ENCODE measurements around the gene SIPA1L3.

Gene SIPA1L3

DNA sequence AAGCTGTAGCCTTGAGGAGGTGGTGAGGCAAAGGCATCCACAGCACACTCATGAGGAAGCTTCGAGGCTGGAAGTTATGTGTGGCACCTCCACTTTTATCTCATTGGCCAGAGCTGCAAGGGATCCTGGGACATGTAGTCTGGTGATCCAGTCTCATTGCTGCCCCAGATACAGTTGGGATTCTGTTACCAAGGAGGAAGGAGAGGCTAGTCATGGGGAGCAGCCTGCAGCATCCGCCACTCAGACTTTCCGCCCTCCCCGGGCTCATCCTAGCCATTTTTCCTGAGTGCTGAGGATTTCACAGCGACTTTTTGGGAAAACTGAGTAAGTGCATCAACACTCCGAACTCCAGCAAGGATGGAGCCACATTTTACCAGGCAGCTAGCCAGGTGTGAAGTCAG, 242.7 kb downstream of the SIPA1L3 start:
- no peak for DNase-seq (ENCODE audit: low read depth in 2 of 2)

DNA sequence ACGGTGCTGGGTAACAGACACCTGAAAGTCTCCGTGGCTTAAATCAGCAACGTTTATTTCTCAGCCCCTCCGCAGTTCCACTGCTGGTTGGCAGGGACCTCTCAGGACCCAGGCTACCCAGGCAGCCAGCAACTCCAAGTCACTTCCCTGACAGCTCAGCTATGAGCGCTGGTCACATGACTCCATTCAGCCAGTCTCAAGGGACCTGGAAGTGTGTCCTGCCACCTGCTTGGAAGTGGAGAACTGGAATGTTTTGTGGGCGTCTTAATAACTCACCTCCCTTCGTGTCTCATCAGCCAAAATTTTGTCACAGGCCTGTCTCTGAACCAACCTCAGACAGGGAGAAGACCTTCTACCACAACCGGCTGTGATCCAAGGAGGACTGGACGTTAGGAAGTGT, 244.2 kb downstream of the SIPA1L3 start:
- DNase-seq (ENCODE audit: low read depth in 2 of 2), result no peak

DNA sequence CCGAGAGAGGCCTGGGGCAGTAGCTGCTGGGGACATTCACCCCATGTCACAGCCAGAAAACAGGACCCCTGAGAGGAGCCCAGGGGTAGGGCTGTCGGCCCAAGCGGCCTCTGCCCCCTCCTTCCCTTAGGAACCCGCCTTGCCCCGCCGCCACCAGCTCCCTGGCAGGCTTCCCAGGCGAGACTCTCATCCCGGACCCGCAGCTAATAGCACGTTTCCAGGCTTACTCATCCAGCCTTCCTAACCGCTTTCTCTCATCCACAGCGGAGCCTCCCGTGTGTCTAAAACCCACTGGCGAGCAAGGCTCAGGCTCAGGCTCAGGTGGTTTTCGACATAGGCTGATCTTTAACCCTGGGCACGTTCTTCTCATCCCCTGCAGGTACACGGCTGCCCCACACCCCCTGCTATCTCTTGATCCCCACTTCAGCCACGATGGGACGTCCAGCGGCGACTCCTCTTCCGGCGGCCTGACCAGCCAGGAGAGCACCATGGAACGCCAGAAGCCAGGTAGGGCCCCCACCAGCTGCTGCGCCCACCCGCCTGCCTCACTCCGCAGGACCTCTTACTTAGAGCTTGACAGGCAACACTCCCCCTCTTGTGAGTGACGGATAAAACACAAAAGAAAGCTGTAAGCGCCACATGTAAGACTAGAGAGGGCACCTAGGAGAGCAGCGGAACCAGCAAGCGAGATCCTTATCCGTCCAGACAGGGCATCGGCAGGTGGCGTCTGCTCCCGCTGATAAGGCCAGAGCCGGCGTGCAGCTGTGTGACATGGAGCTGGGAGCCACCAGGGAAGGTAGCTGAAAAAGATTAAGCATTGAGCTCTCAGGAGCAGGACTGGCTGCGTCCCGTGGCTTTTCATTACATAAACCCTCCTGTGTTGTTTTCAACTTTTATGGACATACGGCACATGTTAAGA, 245.7 kb downstream of the SIPA1L3 start:
- DNase-seq (ENCODE audit: low read depth in 2 of 2), result no peak

DNA sequence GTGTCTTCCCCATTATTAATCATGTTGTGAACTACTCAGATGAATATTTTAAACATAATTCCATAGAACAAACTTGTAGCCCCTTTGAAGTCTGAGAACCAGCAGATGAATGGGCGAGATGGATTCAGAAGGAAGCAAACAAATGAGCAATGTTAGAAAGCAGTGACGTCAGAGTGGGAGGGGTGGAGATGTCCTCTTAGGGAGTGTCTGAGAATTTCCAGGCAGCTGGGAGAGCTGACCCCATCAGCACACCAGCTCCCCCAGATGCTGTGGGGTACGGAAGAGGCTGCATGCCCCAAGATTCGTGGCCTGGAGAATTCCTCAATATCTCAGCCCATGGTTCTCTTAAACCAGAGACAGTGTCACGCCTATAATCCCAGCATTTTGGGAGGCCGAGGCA, 248.4 kb downstream of the SIPA1L3 start:
- no peak for DNase-seq (ENCODE audit: low read depth in 2 of 2)

DNA sequence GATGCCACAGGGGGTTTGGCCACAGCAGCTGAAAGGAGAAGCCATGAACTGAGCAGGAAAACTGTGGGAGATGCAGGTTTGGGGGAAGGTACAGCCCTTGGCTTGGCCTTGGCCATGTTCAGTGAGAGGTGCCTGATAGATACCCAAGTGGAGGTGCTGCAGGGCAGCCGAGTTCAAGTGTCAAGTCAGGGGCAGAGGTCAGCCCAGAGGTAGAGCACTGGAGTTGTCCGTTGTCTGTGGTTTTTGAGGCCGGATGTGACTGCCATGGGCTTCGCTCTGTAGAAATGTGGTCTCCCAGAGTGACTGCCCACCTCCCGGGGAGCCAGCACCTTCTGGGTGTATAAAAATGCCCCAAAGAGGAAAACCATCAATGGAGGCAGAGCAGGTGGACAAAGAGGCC, 251.7 kb downstream of the SIPA1L3 start:
- DNase-seq (ENCODE audit: low read depth in 2 of 2), result no peak

DNA sequence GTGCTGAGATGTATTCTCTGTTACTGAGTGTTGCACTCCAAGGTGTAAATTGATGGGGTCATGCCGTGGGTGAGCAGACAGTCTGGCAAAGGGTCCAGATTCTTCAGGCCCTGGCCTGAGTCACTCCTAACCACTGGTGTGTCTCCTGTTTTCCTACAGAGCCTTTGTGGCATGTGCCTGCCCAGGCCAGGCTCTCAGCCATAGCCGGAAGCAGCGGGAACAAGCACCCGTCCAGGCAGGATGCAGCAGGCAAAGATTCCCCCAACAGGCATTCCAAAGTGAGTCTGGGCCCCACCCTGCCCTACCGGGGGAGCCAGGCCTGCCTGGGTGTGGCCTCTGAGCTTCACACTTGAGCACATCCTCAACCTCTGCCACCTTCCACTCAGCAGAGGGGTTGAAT, 255.1 kb downstream of the SIPA1L3 start:
- no peak for DNase-seq (ENCODE audit: low read depth in 2 of 2)

DNA sequence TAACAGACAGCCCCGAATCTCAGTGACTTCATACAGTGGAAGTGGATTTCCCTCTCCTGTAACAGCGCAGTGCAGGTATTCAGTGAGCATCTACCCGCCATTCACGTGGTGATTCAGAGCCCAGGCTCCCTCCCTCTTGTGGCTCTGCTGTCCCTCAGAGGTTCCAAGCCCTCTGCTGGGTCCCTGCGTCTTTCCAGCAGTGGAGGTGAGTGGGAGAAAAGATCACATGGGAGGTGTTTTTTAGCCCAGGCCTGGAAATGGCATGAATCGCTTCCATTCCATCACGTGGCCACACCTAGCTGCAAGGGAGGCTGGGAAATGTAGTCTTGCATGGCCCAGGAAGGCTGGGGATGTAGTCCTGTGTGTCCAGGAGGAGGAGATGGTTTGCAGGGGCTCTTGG, 255.6 kb downstream of the SIPA1L3 start:
- DNase-seq (ENCODE audit: low read depth in 2 of 2), result no peak

DNA sequence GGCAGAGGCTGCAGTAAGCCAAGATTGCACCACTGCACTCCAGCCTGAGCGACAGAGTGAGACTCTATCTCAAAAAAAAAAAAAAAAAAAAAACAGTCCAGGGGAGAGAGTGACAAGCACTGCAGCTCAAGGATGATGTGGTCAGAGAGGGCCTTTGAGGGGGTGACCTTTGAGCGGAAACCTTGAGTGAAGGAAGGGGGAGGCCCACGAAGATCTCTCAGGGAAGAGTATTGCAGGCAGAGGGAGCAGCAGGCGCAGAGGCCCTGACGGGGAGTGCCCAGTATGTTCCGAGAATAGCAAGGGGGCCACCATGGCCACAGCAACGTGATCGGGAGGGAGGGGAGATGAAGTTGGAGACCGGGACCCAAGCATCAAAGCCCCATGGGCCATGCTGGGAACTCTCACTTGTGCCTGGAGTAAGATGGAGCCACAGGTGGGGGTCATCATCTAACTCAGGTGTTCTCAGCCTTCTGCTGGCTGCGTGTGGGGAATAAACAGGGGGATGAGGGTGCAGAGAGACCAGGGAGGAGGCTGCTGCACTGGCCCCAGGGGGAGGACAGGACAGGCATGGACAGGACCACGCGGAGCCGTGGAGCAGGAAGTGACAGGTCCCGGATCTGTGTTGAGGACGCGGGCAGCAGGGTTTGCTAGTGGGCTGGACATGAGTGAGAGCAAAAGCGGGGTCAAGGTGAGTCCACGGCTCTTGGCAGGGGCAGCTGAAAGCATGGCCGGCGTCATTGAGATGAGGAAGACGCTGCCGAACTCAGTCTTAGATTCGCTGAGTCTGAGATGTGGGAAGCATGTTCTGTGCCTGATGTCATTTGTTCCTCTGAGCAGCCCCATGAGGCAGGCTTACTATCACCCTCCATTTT, 256.6 kb downstream of the SIPA1L3 start:
- no peak for DNase-seq (ENCODE audit: low read depth in 2 of 2)

DNA sequence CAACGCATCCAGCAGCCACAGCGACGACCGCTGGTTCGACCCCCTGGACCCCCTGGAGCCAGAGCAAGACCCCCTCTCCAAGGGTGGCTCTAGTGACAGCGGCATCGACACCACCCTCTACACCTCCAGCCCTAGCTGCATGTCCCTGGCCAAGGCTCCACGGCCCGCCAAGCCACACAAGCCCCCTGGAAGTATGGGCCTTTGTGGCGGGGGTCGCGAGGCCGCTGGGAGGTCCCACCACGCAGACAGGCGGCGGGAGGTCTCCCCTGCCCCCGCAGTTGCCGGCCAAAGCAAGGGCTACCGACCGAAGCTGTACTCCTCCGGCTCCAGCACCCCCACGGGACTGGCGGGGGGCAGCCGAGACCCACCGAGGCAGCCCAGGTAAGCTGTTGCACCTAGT, 257.5 kb downstream of the SIPA1L3 start:
- DNase-seq (ENCODE audit: low read depth in 2 of 2), result no peak

DNA sequence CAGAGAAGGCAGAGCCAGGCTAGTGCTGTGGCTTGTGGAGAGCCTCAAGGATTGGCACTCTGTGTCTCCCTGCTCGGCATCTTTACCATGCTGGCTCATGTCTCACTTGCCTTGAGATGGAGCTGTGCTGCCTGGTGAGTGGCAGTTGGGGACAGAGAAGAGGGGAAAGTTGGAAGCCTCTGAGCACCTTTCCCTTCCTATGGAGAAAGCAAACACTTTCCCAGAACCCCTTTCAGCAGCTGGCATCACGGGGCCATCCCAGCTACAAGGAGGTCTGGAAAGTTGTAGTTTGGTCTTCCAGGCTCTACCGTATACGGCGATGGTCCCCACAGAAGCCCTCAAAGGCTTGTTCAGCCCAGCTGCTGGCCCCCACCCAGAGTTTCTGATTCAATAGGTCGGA, 258.3 kb downstream of the SIPA1L3 start:
- no peak for DNase-seq (ENCODE audit: low read depth in 2 of 2)

DNA sequence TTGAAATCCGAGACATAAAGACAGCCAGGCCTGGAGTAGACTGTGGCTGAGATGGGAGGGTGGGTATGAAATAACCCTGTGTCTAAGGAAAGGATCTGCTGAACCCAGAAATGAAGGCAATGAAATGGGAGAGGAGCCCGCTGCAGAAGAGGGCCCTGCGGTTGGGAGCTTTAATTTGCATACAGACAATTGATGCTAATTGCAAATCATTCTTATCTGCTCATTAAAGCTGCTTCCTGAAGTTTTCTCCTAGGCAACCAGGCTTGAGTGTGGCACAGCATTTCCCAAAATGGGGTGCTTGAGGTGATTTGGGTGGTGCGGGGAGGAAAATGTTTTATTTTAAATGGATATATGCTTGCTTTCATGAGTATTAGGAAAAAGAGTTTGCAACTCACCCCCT, 261.6 kb downstream of the SIPA1L3 start:
- DNase-seq (ENCODE audit: low read depth in 2 of 2), result no peak

DNA sequence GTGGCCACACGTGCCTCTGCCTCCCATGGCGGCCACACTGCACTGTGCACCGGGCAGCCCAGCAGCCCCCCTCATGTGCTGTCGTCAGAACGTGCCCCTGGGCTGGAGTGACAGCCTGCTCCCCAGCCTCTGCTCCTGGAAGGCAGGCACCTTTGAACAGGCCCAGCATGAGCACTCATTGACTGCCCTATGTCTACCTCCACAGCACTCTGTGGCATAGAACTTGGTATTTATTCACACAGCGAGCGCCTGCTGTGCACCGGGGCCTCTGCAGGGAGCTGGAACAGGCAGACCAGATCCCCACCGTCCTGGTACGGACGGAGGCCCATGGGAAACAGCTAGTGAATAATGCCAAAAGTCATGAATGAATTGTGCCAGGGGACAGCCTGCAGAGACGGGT, 263.3 kb downstream of the SIPA1L3 start:
- no peak for DNase-seq (ENCODE audit: low read depth in 2 of 2)

DNA sequence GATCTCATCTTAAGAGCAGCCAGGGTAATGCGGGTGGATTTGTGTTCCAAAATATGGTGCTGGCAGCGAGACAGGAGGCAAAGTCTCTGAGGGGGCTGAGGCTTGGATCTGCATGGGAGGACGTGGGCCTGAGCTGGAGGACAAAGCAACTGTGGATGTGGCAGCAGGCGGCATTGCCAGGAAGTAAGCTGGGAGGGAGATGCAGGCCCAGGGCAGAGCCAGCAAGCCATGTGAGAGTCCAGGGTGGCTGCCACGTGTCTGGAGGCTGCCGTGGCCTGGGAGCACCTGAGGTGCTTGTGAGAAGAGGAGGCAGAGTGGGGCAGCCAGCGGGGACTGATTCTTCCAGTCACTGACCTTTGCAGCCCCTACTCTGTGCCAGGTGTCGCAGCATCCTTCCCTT, 265.0 kb downstream of the SIPA1L3 start:
- DNase-seq (ENCODE audit: low read depth in 2 of 2), result no peak

DNA sequence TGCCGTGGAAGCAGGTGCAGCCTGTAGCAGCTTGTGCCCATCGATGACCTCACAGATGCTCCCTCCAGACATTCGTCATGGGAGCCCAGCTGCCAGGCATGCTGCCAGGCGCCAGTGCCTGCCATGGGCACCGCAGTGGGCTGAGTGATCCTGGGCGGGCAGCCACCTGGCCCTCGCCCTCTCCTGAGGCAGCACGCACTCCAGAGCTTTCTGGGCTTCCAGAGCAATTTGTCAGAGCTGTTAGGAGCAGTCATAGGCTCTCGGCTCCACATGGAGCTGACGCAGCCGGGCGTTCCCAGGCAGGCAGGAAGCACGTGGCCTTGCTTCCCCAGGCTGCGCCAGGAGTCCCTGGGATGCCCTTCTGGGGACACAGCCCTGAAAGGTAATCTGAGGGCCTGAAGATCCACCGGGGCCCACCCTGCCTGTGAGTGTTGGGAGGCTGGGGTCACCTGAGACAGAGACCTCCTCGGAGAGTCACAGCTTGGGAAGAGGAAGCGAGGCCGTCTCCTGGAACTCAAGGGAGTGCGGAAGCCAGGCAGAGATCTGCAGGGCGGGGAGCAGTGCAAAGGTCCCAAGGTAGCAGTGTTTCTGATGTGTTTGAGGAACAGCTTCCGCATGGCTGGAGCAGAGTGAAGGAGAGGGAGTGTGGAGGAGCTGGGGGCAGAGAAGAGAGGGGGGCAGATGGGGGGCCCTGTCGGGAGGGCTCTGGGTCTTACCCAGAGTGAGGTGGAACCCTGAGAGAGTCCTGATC, 266.5 kb downstream of the SIPA1L3 start:
- no peak for DNase-seq (ENCODE audit: low read depth in 2 of 2)

DNA sequence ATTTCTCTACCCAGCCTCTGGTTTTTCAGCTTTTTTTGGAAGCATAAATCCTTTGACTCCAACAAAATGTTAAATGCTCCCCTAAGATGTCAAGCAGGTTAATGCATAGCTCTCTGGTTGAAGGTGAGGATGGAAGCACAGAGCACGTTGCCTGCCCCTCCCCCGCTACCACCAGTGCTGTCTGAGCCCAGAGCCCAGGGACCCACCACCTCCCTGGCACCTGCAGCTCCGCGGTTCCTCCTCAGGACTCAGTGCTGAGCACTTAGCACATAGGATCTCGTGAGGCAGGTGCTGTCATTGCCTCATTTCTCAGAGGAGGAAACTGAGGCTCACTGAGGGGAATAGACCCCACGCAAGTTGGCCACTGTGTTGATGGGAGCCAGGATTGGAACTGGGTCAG, 268.4 kb downstream of the SIPA1L3 start:
- DNase-seq (ENCODE audit: low read depth in 2 of 2), result no peak

DNA sequence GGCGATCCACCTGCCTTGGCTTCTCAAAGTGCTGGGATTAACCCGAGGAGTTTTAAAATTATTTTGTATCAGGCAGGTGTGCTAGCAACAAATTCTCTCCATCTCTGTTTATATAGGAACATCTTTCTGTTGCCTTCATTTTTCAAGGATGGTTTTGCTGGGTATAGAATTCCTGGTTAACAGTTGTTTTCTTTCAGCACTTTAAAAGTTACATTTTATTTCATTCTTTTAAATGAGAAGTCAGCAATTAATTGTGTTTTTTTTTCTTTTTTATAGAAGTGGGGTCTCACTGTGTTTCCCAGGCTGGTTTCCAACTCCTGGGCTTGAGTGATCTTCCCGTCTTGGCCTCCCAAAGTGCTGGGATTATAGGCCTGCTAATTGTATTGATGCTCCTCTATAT, 273.1 kb downstream of the SIPA1L3 start:
- no peak for DNase-seq (ENCODE audit: low read depth in 2 of 2)

DNA sequence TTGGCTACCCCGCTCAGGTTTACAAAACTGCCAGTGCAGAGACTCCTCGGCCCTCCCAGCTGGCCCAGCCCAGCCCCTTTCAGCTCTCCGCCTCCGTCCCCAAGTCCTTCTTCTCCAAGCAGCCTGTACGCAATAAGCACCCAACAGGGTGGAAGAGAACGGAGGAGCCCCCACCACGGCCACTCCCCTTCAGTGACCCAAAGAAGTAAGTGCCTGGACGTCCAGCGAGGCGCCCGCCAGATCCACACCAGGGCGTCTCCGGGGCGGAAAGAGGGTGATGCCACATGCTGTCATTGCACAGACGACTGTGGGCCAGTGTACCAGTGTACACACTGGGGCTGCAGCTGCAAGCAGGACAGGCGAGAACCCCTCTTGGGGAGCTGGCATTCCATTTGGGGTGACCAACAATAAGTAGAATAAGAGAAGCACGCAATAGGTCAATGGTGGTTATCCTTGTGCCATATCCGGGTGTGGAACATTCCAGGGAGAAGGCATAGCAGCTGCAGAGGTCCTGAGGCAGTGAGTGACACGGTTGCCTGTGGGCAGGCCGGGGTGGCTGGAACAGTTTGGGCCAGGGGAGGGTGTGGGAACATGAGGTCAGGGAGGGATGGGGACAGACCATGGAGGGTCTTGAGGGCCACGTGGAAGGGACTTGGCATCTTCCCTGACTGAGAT, 275.7 kb downstream of the SIPA1L3 start:
- DNase-seq (ENCODE audit: low read depth in 2 of 2), result no peak

DNA sequence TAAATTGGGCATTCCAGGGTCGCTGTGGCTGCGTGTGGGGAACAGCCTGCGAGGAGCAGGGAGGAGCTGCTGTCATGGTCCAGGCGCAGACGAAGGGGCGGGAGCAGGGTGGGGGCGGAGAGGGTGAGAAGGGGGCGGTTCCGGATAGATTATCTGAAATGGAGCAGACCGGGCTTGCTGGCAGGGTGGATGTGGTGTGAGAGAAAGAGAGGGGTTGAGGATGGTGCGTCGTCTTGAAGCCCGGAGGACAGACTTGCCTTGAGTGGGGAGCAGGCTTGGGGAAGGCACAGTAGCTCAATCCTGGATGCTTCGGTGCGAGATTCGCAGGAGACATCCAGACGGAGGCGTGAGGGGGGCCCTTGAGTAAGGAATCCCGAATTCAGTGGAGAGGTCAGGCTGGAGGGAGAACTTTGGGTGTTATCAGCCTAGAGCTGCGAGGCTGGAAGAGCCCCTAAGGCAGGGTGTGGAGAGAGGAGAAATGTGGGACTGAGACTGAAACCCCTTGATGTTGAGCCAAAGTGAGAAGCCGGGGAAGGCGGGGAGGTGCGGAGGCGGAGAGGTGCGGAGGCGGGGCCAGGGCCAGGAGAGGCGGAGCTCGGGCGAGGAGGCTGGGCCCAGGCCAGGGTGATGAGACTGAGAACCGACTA, 276.4 kb downstream of the SIPA1L3 start:
- DNase-seq (ENCODE audit: low read depth in 2 of 2), result no peak

DNA sequence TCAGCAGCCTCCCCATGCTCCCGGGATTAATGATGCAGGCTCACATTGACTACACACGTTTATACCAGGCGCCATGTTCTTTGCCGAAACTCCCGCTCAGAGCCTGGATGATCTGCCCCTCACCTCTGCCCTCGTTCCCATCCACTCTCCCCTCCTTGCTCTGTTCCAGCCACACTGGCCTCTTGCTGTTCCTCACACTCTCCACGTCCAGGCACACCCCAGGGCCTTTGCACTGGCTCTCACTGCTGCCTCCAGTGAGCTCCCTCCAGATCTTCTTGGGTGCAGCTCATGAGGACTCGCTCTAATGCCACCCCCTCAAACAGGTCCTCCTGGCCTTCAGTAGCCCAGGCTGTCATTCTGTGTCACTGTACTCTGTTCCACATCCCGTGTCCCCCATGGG, 277.8 kb downstream of the SIPA1L3 start:
- DNase-seq (ENCODE audit: low read depth in 2 of 2), result no peak

DNA sequence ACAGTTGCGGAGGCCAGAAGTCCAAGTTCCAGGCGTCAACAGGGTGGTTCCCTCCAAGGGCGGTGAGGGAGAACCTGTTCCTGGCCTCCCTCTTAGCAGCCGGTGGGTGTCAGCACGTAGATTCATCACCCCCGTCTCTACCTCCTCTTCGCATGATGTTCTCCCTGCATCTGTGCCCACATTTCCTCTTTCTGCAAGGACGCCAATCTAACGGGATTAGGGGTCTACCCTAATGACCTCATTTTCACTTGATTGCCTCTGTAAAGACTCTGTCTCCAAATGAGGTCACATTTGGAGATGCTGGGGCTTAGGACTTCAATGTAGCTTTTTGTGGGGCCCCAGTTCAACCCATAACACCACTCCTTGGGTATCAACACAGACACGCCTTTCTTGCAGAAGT, 278.6 kb downstream of the SIPA1L3 start:
- no peak for DNase-seq (ENCODE audit: low read depth in 2 of 2)

DNA sequence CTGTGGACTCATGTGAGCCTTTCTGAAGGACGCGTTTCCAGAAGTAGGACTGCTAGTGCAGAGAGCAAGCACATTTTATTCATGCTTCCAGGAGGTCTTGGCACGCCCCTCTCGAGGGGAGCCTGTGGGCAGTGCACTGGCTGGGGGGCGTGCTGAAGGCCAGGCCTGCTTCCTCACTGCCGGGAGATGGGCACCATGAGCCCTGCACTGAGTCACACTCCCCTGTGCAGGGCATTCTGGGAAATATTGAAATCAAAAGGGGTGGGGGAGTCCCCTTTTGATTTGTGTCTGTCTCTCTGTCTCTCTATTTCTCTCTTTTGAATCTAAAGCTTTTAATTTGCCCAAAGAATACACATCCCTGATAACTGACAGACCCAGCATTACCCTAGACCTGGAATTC, 283.1 kb downstream of the SIPA1L3 start:
- no peak for DNase-seq (ENCODE audit: low read depth in 2 of 2)
